GM19025 (cell line): ENCODE data around the gene SNX14.
"Not testable (repeated sequence)": the region's sequence is repeated elsewhere in the genome, so short reads cannot be mapped to it uniquely, and the experiment has no call there.

ENCODE experiments used
- ATAC-seq: cut with Tn5 transposase; IDR thresholded peaks from one replicate; pipeline ENCODE4 v1.9.1; 2021; ENCODE audit warnings: mild to moderate bottlenecking, low read depth, moderate library complexity; ENCODE audit not compliant: unreplicated experiment

The SNX14 gene

GRCh38 chr6:85585741-85586140 lies 7.9 kb downstream of the SNX14 start:
- ATAC-seq, result no peak

- ATAC-seq, result not testable (repeated sequence)
Measured at GRCh38 chr6:85582832-85583231, 10.8 kb downstream of the SNX14 start.

GRCh38 chr6:85581572-85581971 lies 12.1 kb downstream of the SNX14 start:
- no peak for ATAC-seq

- ATAC-seq, result no peak
Measured at GRCh38 chr6:85580878-85581267, 12.8 kb downstream of the SNX14 start.

DNA sequence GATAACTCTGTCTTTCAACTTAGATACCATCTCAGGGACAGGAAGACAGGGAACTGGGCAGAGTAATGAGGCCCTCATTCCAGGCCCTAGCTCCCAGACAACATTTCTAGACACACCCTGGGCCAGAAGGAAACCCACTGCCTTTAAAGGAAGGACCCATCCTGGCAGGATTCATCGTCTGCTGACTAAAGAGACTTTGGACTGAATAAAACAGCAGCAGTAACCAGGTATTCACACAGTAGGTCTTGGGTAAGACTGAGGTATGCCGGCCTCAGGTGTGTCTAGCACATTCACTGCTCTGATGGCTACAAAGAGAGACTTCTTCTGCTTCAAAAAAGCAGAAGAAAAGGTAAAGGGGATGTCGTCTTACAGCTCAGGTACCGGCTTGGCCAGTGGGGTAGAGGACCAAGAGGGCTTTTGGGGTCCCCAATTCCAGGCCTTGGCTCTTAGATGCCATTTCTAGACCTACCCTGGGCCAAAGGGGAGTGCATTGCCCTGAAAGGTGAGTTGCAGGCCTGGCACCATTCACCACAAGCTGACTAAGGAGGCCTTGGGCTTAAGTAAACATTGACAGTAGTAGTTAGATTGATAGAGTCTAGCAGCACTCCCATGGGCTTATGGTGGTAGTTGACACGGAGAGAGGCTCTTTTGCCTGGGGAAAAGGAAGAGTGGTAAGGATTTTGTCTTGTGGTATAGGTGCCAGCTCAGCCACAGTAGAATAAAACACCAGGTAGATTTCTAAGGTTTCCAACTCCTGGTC lies 13.4 kb downstream of the SNX14 start:
- ATAC-seq, result no peak

- no peak for ATAC-seq
Measured at GRCh38 chr6:85579581-85579980, 14.1 kb downstream of the SNX14 start.

DNA sequence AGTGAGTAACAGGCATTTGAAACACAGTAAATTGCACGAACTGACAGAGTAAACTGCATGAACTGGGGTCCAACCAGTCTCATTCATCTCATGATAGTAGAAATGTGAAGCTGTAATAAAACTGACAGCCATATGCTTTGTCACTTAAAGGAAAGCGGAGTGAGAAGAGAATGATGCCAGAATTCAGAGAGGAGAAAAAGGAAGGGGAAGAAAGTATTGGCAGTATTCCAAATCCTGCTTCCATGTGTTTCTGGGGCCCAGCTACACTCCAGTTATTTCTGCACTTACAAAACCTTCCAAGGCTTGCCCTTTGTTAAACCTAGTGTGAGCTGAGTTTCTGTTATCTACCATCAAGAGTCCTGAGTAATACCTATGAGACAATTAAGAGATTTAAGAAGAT lies 17.2 kb downstream of the SNX14 start:
- ATAC-seq, result no peak

DNA sequence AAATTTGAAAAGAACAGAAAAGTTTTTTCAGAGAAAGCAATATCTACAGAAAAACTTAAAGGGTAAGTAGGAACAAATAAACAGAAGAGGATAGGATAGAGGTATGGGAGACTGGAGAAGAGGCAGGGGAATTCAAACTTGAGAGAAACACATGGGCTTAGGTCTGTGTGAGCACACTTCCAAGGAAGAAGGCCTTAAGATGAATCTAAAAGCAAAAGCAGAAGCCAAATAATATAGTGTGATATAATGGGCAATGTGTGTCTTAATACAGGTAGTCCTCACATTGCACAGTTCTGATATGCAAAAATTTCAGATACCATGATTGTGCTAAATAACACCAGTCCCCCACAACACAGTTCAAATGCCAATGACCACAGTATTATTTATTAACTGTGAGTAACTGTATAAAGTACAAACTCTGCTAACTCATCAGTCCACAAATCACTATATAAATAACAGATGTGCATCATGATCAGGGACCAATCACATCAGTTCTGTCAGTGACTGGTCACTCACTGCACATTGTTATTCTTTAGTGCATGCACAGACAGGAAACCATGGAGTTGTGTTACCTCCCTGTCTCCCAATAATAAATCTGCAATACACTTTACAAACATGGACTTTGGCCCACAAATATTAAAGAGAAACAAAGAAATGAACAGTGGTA lies 18.6 kb downstream of the SNX14 start:
- ATAC-seq, result no peak

GRCh38 chr6:85569323-85569722 lies 24.3 kb downstream of the SNX14 start:
- ATAC-seq, result no peak

GRCh38 chr6:85568411-85568810 lies 25.2 kb downstream of the SNX14 start:
- no peak for ATAC-seq

GRCh38 chr6:85565736-85566135 lies 27.9 kb downstream of the SNX14 start:
- no peak for ATAC-seq

DNA sequence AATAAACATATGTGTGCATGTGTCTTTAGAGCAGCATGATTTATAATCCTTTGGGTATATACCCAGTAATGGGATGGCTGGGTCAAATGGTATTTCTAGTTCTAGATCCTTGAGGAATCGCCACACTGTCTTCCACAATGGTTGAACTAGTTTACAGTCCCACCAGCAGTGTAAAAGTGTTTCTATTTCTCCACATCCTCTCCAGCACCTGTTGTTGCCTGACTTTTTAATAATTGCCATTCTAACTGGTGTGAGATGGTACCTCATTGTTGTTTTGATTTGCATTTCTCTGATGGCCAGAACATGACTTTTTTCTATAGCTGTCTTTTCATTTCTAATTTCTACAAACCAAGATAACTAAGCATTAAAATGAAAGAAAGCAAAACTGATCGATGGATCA lies 29.4 kb downstream of the SNX14 start:
- not testable (repeated sequence) for ATAC-seq

DNA sequence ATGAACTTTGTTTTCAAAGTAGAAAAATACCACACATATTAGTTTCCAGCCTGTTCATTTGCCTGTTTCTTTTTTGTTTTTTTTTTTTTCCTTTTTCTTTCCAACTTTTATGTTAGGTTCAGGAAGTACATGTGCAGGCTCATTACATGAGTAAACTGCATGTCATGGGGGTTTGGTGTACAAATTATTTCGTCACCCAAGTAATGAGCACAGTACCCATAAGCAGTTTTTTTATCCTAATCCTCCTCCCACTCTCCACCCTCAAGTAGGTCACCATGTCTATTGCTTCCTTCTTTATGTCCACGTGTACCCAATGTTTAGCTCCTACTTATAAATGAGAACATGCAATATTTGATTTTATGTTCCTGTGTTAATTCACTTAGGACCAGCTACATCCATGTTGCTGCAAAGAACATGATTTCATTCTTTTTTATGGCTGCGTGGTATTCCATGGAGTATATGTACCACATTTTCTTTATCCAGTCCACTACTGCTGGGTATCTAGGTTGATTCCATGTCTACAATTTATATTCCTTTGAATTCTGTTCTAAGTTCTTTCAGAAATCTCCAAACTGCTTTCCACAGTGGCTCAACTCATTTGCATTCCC lies 31.8 kb downstream of the SNX14 start:
- no peak for ATAC-seq

DNA sequence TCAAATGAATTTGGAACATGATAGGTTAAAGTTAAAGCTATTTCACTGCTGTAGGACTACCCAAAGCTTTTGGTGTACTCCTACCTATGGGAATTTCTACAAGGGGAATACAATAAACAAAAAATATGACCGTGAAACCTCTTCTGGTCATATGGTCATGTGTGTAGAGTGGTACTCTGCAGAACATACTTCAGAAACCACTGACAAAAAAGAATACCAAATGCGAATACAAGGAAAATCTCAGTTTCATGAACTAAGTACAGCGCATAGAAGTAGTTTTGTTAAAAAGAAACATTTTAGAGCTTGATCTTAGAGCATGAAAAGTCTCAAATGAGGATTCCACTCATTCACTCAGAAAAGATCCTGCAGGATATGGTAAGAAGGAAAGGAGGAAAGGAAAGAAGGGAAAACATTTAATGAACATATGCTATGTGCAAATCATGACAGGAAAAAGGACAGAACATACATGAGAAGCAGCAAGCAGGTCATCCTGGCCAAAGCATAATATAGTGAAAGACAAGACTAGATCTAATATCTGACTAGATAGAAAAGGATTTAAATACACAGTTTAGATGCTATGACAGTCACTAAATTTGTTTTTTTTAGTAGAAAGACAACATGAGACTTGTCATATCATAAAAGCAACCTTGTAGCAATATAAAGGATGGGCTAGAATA lies 36.5 kb downstream of the SNX14 start:
- ATAC-seq, result no peak

DNA sequence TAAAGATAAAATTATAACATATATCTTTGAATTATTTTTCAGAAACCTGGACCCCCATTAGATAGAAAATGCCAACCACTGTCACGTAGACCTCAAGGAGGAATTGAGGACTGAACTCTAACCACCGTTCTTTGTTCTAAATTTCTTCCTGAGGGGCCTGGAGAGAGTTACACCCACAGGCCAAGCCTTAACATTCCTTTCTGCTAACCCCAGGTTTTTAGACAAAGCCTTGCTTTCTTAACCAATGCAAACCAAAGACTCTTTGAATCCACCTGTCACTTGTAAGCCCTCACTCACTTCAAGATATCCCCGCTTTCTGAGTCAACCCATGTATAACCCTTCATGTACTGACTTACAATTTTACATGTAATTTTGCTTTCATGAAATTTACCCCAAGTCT lies 41.0 kb downstream of the SNX14 start:
- no peak for ATAC-seq

- ATAC-seq, result no peak
Measured at GRCh38 chr6:85551264-85551663, 42.4 kb downstream of the SNX14 start.

GRCh38 chr6:85547719-85548118 lies 45.9 kb downstream of the SNX14 start:
- no peak for ATAC-seq

GRCh38 chr6:85544776-85545175 lies 48.9 kb downstream of the SNX14 start:
- ATAC-seq, result no peak

GRCh38 chr6:85537055-85537494 lies 56.6 kb downstream of the SNX14 start:
- ATAC-seq, result no peak

GRCh38 chr6:85524281-85524680 lies 69.4 kb downstream of the SNX14 start:
- not testable (repeated sequence) for ATAC-seq

DNA sequence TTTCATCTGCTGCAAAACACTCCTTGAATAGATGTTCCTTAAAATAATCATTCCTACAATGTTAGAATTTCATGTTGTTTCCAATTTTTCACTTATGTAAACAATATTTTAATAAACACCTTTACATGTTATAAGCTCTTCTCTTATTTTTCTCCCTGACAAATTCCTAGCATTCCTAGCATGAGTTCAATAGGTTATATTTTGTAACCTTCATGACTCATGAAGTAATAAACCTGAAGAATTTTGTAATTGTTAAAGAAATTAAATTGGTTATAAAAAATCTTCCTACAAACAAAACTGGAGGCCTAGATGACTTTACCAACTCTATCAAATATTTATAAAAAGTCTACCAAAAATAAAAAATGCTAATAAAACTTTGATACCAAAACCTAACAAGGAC lies 77.5 kb downstream of the SNX14 start:
- ATAC-seq, result no peak
